DMS 273 treated with DMSO at 0.1 percent for 48 hours (cell line): Measurements from ENCODE around the gene KCNK4.
"Not testable (repeated sequence)": the region's sequence is repeated elsewhere in the genome, so short reads cannot be mapped to it uniquely, and the experiment has no call there.

ENCODE experiments used
- DNase-seq: peaks from one replicate; lab custom pipeline; 2025; lab: John Stamatoyannopoulos, UW

The KCNK4 gene

DNA sequence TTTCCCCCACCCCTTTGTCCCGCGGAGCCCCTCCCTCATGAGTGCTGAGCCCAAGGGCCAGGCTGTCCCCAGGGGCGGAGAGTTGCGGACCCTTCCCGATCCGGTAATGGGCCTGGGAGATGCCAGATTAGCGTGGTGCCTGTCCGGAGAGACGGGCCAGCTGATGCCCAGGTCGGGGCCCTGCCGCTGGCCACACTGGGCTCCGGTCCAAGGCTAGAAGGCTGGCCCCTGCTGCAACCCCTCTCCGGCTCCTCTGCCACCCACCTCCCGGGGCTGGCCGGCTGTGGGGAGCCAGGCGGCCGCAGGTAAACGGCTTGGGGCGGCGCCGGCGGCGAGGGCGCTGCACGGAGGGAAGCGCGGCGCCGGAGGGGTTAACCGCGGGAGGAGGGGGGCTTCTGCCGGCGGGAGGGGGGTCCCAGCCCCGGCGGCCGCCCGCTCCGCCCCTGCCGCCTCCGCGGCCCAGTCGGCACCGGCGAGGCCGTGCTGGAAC, at the start of gene KCNK4:
Gene KCNK4 (plus strand): TSS at position 41 of the 490 bp plus-strand sequence. CDS start 1,717 bp downstream, outside the sequence.
- DNase-seq, result no peak

DNA sequence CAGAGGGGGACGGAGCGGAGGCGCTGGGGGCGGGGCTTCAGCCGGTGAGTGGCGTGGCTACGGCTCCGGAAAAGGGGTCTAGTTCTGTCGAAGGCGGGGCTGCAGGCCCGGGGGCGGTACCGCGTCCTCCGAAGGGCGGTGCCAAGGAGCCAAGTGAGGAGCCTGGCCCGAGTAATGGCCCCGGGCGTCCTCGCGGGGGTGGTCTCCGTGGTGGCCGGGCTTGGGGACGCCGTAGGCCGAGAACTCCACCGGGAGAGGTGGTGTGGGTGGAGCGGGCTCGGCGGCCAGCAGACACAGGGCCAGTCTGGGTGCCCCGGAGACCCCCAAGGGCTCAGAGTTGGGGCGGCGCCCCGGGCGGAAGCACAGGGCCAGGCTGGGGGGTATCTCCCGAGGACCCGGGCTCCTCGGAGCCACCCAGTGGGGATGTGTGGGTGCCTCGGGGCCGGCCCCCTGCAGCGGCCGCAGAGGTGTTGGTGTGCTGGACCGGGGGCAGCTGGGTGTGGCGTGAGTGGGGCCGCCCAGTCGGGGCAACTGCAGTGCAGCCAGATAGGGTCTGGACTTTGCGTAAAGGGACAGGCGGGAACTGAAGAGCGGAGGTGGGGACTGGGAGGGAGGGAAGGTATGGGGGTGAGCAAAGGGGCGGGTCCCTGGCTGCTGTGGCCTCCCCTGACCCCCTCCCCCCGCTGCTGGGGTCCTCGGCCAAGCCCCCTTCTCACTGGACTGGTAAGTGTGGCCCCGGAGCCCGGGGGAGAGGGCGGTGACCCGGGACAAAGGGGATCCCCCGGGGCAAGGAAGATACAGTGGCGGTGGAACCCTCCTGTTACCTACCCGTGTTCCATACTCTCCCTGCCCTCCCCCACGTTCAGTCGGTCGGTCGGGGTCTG, 49.4 kb upstream of the KCNK4 start:
- DNase-seq, result peak; percentile 80

DNA sequence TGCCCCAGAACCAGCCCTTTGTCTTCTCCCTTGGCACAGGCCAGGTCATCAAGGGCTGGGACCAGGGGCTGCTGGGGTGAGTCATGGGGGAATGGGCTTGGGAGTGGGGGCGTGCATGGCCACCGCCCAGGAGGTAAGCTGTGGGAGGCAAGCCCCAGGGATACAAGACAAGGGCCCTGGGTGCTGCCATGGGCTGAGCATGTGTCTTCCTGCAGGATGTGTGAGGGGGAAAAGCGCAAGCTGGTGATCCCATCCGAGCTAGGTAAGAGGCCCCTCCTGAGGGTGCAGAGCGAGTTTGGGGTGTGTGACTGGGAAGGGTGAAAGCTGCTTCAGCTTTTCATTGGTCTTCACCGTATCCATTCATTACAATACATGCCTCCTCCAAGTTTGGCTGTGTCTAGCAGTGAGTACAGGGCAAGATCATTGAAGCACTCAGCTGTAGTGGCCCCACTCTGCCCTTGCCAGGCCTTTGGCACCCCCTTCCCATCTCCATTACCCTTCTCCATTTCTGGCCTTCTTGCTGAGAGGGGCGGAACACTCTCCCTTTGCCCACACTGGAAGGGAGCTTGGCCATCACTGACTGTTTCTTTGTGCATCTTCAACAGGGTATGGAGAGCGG, 47.8 kb upstream of the KCNK4 start:
- no peak for DNase-seq

DNA sequence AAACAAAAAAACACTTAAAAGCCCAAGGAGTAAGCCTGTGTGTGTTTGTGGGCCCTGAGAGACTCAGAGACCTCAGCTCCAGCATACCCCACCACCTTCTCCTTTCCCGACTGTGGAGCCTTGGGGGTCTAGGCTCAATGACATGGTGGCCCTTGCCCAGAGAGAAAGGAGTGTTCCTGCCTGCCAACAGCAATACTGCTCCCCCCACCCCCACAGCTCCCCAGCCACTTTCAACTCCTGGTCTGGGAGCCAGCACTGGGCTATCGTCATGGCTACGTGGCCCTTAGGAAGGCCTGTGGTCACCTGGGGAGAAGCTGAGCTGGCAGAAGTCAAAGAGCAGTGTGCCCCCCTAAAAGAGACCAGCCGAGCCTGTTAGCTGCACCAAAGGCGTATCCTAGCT, 47.0 kb upstream of the KCNK4 start:
- no peak for DNase-seq

DNA sequence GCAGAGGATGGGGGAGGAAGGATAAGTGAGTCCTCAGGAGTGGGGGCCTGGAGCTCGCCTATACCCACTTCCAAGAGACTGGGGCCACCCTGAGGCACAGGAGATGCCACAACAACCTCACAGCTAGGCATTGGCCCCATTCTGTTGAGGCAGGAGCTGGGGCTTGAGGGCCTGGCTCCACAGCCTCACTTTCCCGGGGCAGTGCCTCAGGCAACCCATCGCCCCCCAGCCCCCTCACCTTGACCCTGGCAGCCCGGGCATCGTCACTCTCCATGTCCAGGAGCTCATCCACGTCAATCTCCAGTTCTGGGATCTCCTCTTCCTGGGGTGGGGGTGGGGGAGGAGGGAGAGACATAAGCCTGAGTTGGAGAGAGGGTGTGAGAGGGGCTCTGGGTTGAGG, 46.1 kb upstream of the KCNK4 start:
- DNase-seq, result no peak

DNA sequence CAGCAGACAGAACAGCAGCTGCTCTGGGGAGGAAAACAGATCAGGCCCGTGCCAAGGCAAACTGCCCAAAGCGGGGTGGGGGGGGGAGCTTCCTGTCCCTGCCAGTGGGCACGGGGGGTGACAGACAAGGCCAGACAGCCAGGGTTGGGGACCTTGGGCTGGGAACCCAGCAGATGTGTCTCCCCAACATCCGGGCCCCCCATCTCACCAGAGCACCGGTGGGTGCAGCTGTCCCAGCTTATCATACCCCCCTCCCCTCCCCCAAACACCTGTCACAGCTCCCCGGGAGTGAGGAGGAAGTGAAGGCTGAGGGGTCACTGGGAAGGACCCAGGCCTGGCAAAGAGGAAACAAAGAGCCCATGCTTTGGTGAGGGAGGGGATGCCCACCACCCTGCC, 45.7 kb upstream of the KCNK4 start:
- DNase-seq, result no peak

DNA sequence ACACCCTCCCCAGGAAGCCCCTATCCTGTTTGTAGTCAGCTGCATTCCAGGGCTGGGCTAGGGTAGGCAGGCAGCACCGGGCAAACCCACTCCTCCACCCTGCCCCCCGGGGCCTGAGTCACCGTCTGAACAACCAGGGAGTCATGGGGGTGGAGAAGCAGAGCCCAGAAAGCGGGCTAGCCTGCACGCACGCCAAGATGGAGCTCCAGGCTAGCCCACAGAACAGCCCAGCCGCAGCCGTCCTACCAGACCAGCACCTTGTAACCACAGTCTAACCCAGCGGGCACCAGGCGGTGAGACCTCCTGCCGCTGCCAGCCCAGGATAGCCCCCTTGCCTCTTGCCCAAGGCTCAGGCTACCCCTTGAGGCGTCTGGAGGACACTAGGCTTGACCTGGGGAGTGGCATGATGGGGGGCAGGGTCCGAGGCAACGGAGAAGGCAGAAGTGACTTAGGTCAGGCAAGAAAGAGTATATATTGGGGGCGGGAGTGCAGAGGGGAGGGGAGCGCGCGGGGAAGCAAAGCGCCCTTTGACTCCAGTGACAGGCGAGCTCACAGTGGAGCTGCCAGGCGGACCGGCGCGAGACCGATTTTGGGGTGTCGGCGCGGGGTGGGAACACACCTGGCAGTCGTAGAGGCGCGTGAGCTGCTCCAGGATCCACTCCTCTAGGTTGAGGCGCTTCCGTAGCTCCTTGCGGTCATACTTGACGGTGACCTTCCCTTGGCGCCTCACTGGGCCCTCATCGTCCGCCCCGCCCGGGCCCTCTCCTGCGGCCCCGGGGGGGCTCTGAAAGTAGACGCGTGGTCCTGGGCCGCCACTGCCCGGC, 45.1 kb upstream of the KCNK4 start:
- DNase-seq, result no peak

DNA sequence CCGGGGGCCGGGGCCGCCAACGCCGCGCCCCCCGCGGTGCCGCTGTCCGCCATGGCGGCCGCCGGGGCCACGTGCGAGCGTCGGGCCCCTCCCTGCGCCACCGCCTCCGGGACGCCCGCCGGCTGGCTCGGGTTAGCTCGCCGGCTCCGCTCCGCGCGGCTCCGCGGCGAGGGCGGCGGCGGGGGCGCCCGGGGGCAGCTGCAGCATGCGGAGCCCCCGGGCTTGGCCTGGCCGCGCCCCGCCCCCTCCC, 44.6 kb upstream of the KCNK4 start:
- DNase-seq, result not testable (repeated sequence)

DNA sequence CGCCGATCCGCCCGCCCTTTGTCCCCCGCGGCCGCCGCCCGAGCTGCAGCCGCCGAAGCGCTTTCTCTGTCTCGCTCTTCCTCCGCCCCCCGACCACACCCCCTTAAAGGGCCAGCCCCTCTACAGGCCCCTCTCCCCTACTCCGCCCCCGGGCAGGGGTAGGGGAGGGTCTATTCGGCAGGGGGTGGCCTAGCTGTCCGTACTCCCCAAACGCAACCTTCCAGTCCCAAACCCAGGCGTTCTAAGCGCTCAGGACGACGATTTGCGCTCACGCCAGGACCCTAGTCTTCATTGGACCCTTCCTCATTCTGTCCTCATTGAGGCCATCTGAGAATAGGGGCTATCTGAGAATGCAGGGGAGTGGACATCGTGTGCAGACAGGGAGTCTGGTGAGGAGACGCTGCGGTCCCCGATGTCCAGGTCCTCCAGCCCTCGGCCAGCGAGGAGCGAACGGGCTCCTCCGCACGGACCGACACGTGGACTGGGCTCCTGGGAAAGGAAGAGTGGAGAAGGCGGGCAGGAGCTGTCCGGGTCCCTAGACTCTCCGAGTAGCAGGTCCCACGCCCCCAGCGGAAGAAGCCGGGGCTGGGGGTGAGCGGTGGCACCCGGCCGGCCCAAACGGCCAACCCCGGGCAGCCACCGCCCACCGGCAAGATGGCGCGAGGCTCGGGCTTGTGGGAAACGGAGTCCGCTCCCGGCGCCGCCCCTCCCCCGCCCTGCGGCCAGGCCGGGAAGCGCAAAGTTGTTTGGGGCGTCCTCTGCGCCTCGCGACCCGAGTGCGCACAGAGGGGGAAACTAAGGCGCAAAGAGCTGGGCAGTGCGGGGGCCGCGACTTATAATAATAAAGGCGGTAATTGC, 44.0 kb upstream of the KCNK4 start, which contains the start of gene PPP1R14B:
Gene PPP1R14B (minus strand): TSS at position 73 of the 858 bp plus-strand sequence. CDS start 270 bp downstream, outside the sequence.
- DNase-seq, result peak; percentile 60

DNA sequence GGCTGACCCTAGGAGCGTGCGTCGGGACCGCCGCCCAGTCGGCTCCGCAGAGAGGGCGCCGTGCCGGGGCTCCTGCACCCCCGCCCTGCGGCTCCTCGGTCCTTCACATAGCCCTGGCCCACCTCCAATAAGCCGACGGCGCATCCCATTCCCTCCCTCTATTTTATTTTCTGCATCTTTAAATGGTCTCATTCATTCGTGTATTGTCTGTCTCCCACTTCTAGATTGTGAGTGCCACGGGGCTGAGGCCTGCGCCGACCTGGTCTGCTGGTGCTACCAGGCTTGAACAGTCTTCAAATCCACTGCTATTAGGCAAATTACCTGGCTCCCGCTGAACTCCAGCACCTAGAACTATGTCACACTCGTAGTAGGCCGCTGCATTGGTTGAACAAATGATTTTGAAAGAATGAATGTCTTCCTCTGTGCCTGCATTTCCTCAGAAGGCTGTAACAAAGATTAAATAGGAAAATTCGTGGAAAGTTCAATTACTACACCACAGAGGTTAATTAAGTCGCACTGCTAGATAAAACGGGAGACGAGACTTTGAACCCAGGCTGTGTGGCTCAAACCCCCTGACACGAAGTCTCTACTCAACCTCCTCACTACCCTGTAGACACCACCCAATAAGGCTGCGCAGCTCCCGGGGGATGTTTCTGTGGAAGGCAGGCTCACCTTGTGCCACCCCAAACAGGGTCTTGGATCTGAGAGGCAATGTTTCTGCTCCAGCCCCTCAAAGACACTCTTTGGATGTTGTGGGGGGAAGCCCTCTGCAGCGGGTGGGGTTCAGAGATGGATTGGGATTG, 43.2 kb upstream of the KCNK4 start:
- DNase-seq, result no peak

DNA sequence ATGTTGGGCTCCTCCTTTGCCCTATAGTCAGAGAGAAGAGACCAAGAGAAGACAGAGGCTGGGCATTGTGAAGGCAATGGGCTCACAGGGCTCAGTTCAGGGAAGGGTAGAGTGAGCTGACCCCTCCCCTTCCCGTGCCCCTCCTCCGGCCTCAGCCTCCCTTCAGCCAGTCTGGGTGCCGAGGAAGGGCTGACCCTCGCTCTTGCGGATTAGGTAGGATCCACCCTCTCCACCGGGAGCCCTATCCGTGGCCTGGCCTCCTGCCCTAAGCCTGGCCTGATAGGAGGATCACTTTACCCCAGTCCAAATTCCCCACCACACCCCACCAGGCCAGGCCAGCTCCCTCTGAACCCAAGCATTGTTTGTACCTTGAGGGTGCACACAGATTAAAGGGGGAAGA, 42.5 kb upstream of the KCNK4 start:
- no peak for DNase-seq

DNA sequence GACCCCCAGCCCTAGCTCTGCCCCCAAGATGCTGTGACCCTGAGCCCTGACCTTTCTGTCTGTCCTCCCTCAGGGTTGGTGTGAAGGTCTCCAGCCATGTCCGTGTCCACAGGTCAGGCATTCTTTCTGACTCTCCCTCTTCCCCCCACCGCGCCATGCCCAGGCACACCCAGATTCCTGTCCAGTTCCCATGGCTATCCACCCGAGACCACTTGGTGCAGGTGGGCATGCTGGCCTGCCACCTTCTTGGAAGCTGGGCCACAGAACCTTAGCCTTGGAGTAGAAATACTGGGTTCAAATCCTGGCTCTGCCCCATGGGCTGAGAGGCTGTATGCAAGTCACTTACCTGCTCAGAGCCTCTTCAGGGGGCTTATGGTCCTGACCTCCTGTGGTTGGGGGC, 42.1 kb upstream of the KCNK4 start:
- no peak for DNase-seq

DNA sequence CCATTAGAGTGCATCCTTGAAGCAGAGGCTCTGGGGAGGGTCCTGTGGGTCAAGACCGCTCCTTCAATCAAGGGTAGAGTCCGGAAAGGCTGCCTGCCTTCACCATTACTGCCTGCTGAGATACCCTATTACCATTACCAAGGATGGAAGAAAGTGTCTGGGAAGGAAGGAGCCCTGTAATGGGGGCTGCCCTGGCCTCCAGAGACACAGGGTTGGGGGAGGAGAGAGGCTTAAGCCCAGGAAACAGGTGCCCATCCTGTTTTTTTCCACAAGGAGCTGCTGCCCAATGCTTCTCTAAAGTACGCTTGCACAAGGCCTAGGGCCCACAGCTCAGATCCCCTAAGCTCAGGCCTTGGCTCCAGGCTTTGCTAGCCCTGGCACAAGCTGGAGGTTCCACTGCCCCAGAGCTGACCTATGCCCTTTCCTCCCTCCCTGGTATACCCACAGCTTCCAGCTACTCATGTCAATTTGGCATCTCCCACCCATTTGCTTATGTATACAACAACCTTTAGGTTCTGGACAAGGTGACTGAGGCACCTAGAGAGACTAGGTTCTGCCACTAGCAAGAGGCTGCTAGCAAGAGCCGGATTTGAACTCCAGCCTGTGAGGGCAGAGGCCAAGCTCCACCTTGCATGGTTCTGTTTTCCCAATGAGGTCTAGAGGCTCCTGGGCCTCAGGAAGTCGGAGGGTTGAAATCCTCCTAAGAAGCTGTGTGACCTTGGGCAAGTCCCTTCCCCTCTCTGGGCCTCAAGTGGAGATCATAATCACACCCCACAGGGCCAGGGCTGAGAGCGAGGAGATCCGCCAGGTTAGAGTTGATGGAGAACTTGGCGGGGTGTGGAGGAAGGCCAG, 41.3 kb upstream of the KCNK4 start:
- DNase-seq, result no peak

DNA sequence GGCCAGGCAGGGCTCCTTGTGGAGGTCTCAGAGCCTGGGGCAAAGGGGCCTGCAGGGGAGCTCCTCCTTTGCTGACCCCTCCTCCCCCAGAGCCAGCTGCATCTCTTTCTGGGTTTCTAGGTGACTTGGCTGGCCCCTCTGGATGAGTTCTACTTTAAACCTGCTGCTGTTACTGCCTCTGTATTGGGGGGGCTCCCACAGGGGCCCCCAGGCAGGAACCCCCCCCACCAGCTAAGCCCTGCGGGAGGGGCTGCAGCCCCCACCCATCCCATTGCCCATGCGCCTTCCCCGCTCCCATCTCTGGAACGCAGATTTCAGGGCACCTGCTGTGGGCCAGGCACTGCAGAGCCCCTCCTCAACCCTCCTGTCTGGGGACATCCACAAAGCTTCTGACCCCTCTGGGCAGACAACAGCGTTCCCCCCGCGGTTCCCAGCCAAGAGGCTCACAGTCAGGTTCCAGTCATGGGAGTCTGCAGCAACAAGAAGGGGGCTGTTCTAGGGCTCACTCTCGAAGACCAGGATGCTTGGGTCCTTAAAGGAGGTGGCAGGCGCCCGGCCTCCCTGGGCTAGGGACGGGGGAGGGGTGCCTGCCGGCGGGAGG, 40.6 kb upstream of the KCNK4 start:
- DNase-seq, result no peak

DNA sequence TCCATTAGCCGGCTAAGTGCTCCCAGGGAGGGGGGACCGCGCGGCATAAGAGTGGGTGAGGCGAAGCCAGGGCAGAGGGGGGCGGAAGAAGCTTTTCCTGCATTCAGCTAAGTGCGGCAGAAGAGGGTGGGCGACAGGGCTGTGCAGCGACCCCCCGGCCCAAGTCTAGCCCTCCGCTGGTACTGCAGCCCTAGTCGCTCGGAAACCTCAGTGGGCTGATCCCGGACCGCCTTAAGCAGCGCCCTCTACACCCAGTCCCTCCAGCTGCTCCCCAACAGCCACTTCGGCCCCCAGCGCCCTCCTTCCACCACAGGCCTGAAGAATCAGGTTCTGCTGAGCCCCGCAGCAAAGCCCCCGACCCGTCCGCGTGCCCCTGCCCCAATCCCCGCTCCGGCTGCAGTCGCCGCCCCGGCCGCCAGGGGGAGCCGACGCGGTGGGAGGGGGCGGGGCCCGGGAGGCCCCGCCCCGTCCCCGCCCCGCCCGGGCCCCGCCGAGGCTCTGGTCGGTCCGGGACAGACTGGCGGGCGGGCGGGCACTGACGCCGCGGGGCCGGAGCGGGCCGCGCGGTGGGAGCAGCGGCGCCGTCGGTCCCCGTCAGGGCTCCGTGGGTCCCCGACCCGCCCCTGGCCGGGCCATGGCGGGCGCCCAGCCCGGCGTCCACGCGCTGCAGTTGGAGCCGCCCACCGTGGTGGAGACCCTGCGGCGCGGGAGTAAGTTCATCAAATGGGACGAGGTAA, 39.9 kb upstream of the KCNK4 start, which contains the start of gene PLCB3:
Gene PLCB3 (plus strand): TSS at position 515 of the 737 bp plus-strand sequence. CDS start 120 bp downstream, at position 635.
- DNase-seq, result no peak

DNA sequence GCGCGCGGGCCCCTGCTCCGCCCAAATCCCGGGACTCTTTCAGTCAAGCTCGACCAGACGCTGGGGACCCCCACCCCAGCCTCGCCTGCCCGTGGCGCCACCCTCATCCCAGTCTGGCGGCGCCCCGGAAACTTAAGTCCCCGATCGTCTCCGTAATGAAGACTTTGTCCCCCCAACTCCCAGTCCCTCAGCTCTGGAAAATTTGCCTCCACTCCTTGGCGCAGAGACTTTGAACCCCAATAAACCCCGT, 39.4 kb upstream of the KCNK4 start:
- DNase-seq, result no peak

DNA sequence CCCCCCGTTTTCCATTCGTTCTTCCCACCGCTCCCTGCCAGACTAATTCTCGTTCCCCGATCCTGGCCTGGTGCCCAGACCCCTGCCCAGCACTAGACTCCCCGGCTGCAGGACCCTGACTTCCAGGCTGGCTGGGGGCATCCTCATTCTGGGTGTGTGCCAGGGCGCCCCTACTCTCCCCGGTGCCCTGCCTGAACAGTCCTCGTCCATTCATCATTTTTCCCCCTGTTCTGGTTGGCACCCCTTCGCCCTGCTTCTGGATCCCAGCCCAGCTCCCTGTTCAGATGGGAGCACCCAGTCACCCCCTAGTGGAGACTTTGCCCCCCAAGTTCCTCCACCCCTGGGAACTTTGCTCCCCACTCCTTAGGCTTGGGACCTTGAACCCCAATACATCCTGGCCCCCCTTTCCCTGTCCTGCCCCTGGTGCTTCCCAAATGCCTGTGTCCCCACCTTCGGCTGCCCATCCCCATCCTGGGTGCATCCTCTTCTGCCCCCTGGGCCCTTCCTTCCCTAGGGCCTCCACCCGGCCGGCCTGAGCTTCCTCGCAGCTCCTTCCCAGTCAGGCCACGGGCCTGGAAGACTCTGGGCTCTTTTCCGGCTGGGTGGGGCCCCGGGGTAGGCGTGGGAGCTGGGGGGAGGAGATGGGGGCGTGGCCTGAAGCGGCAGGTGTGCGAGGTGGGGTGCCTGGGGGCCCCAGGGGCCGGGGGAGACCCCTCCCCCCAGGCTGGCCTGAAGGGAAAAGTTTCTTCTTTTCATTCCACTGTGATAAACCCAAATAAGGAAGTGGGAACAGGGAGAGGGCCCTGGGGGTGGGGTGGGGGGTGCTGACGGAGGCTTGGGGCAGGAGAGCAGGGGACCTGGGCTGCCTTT, 38.9 kb upstream of the KCNK4 start:
- DNase-seq, result no peak

DNA sequence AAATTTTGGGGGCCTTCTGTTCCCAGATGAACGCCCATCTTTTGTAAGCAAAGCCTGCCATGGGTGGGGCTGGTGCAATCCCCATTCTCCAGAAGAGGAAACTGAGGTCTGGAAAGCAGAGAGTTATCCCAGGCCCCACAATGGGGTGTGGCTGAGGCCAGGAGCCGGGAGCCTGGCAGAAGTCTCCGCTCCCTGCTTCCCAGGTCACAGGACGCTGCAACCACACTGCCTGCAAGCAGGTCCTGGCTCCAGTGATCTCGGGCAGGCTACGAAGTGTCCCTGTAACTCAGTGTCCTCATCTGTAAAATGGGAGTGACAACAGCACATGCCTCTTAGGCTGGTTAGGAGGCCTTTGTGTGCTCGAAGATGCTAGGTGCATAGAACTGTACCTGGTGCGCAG, 38.1 kb upstream of the KCNK4 start:
- no peak for DNase-seq
